Upper lobe of right lung (tissue), 1 donor: ENCODE results near the gene AK5. TPM values are rescaled to one million over a fixed set of nuclear protein-coding genes. Genes with fewer than 3 reads are reported as not detected.
"Not testable (repeated sequence)": the region's sequence is repeated elsewhere in the genome, so short reads cannot be mapped to it uniquely, and the experiment has no call there.

Experiments used
- ATAC-seq: fragments of 200-7000 bp; cut with Tn5 transposase; one replicate; pipeline ENCODE4 v1.9.1; 2020; ENCODE audit warnings: mild to moderate bottlenecking, moderate library complexity
- DNase-seq: peaks from one replicate; pipeline ENCODE4 v3.0.0-alpha.2; 2020
- H3K27ac ChIP-seq: fragments of 200-600 bp; one replicate; pipeline ENCODE4 v1.8.0; 2022
- H3K27me3 ChIP-seq: fragments of 200-600 bp; one replicate; pipeline ENCODE4 v1.8.0; 2022; ENCODE audit warnings: mild to moderate bottlenecking
- H3K36me3 ChIP-seq: fragments of 200-600 bp; one replicate; pipeline ENCODE4 v1.8.0; 2022
- H3K4me1 ChIP-seq: fragments of 200-600 bp; one replicate; pipeline ENCODE4 v1.8.0; 2022
- H3K4me3 ChIP-seq: fragments of 200-600 bp; one replicate; pipeline ENCODE4 v1.8.0; 2022; ENCODE audit warnings: mild to moderate bottlenecking
- H3K9me3 ChIP-seq: fragments of 200-600 bp; one replicate; pipeline ENCODE4 v1.8.0; 2022
- intact Hi-C: fragments of 100-400 bp; cut with DNase I; formaldehyde crosslinking; loops from one replicate; pipeline ENCODE4 v1.11.0; 2022
- total RNA-seq: library from RNA; stranded (reverse); fragmentation: NEBNext Ultra II Directional; extraction: Animal tissue kit (Norgen Biotek cat#: 25700); gene quantifications from one replicate; pipeline ENCODE4 v1.2.1, GENCODE V29; 2021
- TF ChIP-seq, protein P1 (sequence below): fragments of 200-600 bp; IDR thresholded peaks from one replicate; pipeline ENCODE4 v1.8.0; 2022; ENCODE audit warnings: antibody characterized with exemption
- donor health status: DM: no; HTN: yes; CAD: no; lungs with severe emphysema.

AK5 gene
- total RNA-seq, 1 donor from 2014 or later = not detected

DNA sequence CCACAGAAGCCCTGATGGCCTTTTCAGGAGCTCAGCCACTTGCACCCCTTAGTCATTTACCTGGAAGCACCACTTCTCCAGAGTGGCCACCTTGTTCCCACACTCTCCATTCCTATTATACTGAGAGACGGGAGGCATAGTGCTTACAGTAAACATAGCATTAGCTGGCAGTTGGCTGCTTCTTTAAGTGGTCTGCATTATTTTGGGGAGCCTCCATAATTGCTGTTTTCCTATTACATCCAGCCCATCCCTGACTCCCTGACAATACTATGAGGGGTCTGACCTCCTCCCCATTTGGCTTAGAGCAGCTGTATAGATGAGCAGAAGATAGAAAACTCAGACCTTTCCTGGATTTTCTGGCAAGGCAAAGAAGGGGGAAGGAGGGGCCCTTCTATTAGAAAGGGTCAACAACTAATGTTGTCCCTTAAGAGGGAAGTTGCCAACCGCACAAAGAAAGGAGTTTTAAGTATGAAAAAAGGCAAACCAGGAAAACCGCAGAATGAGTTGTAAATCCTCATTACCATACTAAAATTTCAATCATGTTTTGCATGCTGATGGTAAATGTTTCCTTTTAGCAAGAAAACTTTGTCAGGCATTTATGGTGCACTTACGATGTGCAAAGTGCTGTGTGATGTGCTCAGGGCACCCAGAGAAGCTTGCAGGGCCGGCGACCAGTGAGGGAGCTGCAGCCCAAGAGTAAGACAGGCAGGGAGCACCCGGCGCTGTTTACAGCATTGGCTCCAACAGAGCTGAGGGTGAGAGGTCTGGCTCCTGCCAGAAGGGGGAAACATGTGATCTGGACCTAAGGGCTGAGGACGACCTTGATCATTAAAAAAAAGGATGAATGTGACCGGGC, 233.3 kb downstream of the AK5 start:
- TF ChIP-seq, protein P1, sequence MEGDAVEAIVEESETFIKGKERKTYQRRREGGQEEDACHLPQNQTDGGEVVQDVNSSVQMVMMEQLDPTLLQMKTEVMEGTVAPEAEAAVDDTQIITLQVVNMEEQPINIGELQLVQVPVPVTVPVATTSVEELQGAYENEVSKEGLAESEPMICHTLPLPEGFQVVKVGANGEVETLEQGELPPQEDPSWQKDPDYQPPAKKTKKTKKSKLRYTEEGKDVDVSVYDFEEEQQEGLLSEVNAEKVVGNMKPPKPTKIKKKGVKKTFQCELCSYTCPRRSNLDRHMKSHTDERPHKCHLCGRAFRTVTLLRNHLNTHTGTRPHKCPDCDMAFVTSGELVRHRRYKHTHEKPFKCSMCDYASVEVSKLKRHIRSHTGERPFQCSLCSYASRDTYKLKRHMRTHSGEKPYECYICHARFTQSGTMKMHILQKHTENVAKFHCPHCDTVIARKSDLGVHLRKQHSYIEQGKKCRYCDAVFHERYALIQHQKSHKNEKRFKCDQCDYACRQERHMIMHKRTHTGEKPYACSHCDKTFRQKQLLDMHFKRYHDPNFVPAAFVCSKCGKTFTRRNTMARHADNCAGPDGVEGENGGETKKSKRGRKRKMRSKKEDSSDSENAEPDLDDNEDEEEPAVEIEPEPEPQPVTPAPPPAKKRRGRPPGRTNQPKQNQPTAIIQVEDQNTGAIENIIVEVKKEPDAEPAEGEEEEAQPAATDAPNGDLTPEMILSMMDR = no peak
- peak overlapping the region; percentile 2 for H3K27ac ChIP-seq
- peaks cover 9% of the 10 kb centered on the region for H3K4me1 ChIP-seq
- H3K27me3 ChIP-seq = no peaks in the 10 kb centered on the region
- DNase-seq = no peak
- H3K4me3 ChIP-seq = no peak overlapping the region
- H3K36me3 ChIP-seq = no peaks in the 10 kb centered on the region
- intact Hi-C loops = no loop called here
- peak; percentile 62 for ATAC-seq
- no peaks in the 10 kb centered on the region for H3K9me3 ChIP-seq

DNA sequence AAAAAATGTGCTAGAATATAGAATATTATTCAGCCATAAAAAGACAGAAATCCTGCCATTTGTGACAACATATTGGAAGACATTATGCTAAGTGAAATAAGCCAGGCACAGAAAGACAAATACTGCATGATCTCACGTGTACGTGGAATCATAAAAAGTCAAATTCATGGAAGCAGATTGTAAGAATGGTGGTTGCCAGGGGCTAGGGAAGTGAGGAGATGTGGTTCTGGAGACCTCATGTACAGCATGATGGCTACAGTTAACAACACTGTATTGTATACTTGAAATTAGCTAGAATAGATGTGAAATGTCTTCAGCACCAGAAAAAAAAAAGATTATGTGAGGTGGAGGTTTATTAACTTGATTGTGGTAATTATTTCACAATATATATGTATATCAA, 234.3 kb downstream of the AK5 start:
- H3K27ac ChIP-seq = no peak overlapping the region
- H3K4me3 ChIP-seq = no peak overlapping the region
- no peaks in the 10 kb centered on the region for H3K9me3 ChIP-seq
- no peaks in the 10 kb centered on the region for H3K36me3 ChIP-seq
- TF ChIP-seq, protein P1 = no peak
- H3K27me3 ChIP-seq = no peaks in the 10 kb centered on the region
- DNase-seq = no peak
- intact Hi-C loops = no loop called here
- peaks cover 9% of the 10 kb centered on the region for H3K4me1 ChIP-seq
- ATAC-seq = no peak

DNA sequence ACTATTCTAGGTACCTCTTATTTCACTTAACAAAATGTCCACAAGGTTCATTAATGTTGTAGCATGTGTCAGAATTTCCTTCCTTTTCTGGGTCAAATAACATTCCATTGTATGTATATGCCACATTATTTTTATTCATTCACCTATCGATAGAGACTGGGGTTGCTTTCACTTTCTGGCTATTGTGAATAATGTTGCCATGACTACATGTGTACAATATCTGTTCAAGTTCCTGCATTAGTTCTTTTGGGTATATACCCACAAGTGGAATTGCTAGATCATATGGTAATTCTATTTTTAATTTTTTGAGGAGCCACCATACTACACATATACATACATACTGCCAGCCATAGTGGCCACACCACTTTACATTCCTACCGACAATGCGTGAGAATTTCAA, 242.2 kb downstream of the AK5 start:
- H3K9me3 ChIP-seq = no peaks in the 10 kb centered on the region
- H3K27ac ChIP-seq = no peak overlapping the region
- intact Hi-C loops = no loop called here
- ATAC-seq (no peak), DNase-seq (no peak)
- H3K4me1 ChIP-seq = no peaks in the 10 kb centered on the region
- no peak overlapping the region for H3K4me3 ChIP-seq
- TF ChIP-seq, protein P1 = no peak
- H3K36me3 ChIP-seq = no peaks in the 10 kb centered on the region
- no peaks in the 10 kb centered on the region for H3K27me3 ChIP-seq

DNA sequence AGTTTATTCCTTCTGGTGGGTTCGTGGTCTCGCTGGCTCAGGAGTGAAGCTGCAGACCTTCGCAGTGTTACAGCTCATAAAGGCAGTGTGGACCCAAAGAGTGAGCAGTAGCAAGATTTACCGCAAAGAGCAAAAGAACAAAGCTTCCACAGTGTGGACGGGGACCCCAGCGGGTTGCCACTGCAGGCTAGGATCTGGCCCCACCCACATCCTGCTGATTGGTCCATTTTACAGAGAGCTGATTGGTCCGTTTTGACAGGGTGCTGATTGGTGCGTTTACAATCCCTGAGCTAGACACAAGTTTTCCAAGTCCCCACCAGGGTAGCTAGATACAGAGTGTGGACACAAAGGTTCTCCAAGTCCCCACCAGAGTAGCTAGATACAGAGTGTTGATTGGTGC, 249.3 kb downstream of the AK5 start:
- not testable (repeated sequence) for H3K27me3 ChIP-seq, ATAC-seq, H3K36me3 ChIP-seq, H3K27ac ChIP-seq, DNase-seq, H3K9me3 ChIP-seq, H3K4me3 ChIP-seq, H3K4me1 ChIP-seq
- intact Hi-C loops = loop anchor here (10.0 kb wide), 1 partner anchor 376 kb away; no protein-coding TSS in a partner anchor

DNA sequence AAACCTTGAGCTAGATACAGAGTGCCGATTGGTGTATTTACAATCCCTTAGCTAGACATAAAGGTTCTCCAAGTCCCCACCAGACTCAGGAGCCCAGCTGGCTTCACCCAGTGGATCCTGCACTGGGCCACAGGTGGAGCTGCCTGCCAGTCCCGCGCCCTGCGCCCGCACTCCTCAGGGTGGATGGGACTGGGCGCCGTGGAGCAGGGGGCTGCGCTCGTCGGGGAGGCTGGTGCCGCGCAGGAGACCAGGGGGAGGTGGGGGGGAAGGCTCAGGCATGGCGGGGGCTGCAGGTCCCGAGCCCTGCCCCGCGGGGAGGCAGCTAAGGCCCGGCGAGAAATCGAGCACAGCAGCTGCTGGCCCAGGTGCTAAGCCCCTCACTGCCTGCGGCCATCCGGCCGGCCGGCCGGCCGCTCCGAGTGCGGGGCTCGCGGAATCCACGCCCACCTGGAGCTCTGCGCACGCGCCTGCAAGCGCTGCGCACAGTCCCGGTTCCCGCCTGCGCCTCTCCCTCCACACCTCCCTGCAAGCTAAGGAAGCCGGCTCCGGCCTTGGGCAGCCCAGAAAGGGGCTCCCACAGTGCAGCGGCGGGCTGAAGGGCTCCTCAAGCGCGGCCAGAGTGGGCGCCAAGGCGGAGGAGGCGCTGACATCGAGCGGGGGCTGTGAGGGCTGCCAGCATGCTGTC, 249.9 kb downstream of the AK5 start:
- intact Hi-C loops = loop anchor here (10.0 kb wide), 1 partner anchor 377 kb away; no protein-coding TSS in a partner anchor
- not testable (repeated sequence) for ATAC-seq

DNA sequence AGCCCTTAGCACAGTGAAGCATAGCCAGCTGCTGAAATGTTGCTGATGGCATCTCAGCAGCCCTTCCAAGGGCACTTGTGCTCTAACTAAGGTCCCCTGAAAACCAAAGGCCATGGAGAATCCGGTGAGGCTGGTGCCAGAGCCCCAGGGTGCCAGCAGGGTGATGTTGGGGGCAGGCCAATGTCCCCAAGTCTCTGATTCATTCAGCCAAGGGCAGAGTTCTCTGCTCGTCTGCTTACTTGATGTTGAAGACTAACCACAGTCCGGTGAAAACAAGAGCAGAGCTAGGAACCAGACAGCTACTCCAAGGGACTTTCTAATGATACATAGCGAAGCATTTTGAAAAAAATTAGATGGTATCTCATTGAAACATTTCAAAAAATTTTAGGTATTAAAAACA, 250.8 kb downstream of the AK5 start:
- Histone ChIP-seq H3K4me1 (peaks cover 3% of the 10 kb centered on the region), H3K27ac (no peak overlapping the region), H3K36me3 (no peaks in the 10 kb centered on the region), H3K9me3 (no peaks in the 10 kb centered on the region), H3K27me3 (no peaks in the 10 kb centered on the region), H3K4me3 (no peak overlapping the region)
- ATAC-seq = no peak
- TF ChIP-seq, protein P1 = no peak
- DNase-seq = no peak
- intact Hi-C loops = loop anchor here (10.0 kb wide), 1 partner anchor 378 kb away; no protein-coding TSS in a partner anchor

More for the DNA sequence above, 249.9 kb downstream of the AK5 start:
- not testable (repeated sequence) for H3K36me3 ChIP-seq, H3K4me1 ChIP-seq, H3K4me3 ChIP-seq, H3K27ac ChIP-seq, H3K27me3 ChIP-seq, H3K9me3 ChIP-seq, DNase-seq
